VCaP (cell line): Measurements from ENCODE around the gene GPD2.

ENCODE experiments used
- H3K27ac ChIP-seq: fragments of 450-650 bp; 2 replicates; pipeline ENCODE4 v1.5.1; 2017
- TF ChIP-seq, protein P1 (sequence below): fragments of 450-650 bp; conservative IDR thresholded peaks from 2 replicates; pipeline ENCODE4 v1.5.1; 2017; ENCODE audit warnings: mild to moderate bottlenecking, moderate library complexity

The GPD2 gene

DNA sequence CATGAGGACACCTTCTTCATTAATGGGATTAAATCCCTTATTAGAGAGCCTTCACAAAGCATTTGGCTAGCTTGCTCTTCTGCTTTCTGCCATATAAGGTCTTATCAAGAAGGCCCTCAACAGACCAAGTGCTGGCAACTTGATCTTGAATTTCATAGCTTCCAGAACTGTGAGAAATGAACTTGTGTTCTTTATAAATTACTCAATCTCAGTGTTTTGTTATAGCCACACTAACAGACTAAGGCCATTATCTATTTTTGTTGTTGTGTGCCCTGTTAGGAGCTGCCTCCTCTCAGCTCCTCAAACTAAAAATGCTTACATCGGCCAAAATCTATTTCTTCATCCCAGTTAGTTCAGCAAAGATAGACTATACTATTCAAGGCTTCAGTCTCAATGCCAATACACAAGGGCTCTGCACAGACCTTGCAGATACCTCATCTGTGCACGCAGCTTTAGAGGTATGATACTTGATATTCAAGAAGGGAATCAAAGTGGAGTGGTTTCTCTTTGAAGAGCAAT lies 182.9 kb downstream of the GPD2 start:
- TF ChIP-seq, protein P1, sequence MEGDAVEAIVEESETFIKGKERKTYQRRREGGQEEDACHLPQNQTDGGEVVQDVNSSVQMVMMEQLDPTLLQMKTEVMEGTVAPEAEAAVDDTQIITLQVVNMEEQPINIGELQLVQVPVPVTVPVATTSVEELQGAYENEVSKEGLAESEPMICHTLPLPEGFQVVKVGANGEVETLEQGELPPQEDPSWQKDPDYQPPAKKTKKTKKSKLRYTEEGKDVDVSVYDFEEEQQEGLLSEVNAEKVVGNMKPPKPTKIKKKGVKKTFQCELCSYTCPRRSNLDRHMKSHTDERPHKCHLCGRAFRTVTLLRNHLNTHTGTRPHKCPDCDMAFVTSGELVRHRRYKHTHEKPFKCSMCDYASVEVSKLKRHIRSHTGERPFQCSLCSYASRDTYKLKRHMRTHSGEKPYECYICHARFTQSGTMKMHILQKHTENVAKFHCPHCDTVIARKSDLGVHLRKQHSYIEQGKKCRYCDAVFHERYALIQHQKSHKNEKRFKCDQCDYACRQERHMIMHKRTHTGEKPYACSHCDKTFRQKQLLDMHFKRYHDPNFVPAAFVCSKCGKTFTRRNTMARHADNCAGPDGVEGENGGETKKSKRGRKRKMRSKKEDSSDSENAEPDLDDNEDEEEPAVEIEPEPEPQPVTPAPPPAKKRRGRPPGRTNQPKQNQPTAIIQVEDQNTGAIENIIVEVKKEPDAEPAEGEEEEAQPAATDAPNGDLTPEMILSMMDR, result no peak
- no peak overlapping the region for H3K27ac ChIP-seq

DNA sequence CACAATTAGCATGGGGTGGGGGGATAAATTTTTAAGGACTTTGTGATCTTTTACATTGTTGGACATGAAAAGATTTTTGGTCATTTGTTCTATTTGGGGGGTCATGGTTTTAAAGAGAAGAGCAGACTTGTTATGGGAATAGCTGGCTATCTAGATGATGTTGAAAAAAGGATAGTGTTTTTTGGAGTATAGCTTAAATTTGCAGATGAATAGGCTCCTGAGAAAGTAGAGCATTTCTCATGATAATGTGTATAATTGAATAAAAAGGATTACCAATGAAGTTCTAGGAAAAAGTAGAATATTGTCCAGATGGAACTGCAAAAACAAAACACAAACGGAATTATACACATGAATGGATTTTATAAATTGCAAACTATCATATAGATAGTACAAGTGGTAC lies 186.3 kb downstream of the GPD2 start:
- TF ChIP-seq, protein P1, result no peak
- H3K27ac ChIP-seq, result no peak overlapping the region

DNA sequence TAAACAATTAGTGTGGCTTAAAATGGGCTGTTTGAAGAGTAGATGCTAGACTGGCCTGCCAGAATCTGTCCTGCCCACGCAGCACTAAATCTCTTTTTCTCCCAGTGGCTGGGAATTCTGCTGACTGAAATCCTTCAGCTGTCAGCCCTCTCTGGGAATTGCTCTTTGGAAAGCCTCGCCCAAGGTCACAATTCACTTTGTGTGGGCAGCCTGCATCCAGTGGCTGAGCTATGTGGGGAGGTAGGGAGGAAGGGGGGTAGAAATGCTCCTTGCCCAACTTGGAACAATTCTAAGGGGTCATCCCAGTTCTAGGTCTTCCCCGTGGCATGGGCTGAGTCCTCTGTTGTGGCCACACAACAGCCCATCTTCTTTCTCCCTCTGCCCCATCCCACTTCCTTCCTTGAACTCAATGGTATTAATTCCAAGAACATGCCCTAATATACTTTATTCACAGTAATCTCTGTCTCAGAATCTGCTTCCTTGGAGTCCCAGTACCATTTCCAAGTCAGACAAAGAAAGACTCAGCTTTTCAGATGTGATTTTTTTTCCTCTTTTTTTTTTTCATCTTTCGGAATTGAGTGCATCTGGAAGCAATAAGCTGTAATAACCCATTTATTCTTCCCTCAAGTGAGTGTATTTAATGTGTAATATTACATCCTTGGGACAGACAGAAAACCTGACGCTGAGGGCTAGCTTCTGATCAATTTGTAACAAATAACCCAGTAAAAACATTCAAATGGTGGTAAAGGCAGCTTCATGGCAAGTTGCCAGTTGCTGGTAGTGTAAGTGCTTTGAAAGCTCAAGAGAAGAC lies 189.4 kb downstream of the GPD2 start:
- TF ChIP-seq, protein P1, result no peak

DNA sequence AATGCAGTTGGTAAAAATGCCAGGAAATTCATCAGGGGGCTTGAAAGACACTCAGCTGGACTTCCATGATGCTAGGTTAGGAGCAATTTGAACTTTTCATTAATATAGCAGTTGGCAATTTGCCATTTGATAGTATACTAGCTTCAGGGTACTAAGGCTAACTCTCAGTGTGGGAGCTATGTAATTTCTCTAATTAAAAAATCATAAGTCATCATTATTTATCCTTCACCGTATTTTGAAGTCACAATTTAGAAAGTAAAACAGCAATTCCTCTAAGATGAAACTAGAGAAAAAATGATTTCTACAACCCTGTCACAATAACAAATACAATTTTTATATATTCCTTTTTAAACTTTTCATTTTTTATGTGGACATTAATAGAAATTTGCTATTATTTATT lies 190.8 kb downstream of the GPD2 start:
- H3K27ac ChIP-seq, result no peak overlapping the region
- TF ChIP-seq, protein P1, result no peak

More for the DNA sequence above, 189.4 kb downstream of the GPD2 start:
- no peak overlapping the region for H3K27ac ChIP-seq

DNA sequence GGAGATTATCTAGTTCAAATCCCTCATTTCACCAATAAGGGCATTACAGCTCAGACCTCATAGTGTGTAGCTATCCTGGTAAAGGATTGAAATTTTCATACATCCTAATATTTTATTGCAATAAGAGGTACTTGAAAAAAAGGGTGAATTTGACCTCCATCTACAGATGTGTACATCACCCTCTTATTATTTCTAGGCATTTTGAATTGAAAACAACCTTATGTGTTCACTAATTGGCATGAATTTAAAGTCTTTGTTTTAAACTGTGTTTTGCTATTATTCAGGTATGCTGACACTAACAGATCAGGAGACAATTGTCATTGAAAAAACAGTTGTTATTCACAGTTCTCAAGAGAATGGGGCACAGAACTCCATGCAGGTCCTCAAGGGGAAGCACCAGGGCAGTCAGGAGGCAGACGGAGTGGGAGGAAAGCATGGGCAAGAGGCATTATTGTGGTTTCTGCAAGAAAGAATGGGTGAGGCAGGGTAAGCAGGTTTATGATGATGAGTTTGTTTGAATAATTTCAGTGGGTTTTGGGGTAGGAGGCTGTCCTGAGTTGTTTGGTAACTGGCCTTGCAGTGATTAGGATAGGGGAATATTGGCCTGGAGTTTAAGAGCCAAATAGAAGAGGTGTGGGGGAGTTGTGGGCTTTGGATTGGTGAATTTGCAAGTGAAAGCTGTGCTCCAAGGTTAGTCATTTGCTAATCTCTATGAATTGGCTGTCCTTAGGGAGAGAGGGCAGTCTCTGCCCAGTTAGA lies 194.6 kb downstream of the GPD2 start:
- no peak overlapping the region for H3K27ac ChIP-seq

DNA sequence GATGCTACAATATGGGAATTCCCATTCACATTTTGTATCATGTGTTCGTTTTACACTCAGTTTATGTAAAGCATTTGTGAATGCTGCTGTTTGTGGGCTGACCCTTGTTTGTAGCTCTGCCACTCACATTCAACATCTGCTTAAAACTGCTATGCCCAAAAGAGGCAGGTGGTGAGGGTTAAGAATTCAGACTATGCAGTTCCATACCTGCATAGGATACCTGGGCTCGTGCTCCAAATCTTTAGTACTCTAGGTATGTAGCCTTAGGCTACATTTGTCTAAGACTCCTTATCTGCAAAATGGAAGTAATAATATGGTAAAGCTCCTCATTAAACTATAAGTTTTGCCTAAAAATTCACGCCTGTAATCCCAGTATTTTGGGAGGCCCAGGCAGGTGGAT lies 199.5 kb downstream of the GPD2 start:
- H3K27ac ChIP-seq, result no peak overlapping the region
- TF ChIP-seq, protein P1, result no peak

More for the DNA sequence above, 194.6 kb downstream of the GPD2 start:
- TF ChIP-seq, protein P1, result no peak
